ENCODE results near the gene SCP2.

The SCP2 gene

GRCh38 chr1:53061123-53061858 lies 134.2 kb downstream of the SCP2 start:
- no peaks in the 10 kb centered on the region for H3K79me2 ChIP-seq (ENCODE audit: control insufficient read depth, low read length)
- peaks cover 29% of the 10 kb centered on the region for H3K27me3 ChIP-seq (ENCODE audit: control insufficient read depth, low read length)
- no peak overlapping the region for H3K4me3 ChIP-seq (ENCODE audit: low read length)
- H4K20me1 ChIP-seq (ENCODE audit: control insufficient read depth, insufficient read depth, low read depth, low read length) = no peaks in the 10 kb centered on the region
- H3K4me1 ChIP-seq (ENCODE audit: control insufficient read depth, low read length) = no peaks in the 10 kb centered on the region
- H3K27ac ChIP-seq (ENCODE audit: low read depth, low read length) = no peak overlapping the region
- H3K36me3 ChIP-seq (ENCODE audit: control insufficient read depth, low read length) = no peaks in the 10 kb centered on the region
- H3F3A ChIP-seq (ENCODE audit: control insufficient read depth, insufficient read depth) = no peaks in the 10 kb centered on the region
- H3K9me3 ChIP-seq (ENCODE audit: control insufficient read depth, insufficient read depth, low read length) = no peaks in the 10 kb centered on the region
- H3K4me2 ChIP-seq (ENCODE audit: low read length) = no peak overlapping the region
- TF ChIP-seq CTCF (IDR thresholded peaks at IDR 0.05; ENCODE audit: low read depth, low read length, poor library complexity, severe bottlenecking) = no peak
- no peak for TF ChIP-seq EZH2phosphoT487 (IDR thresholded peaks at IDR 0.05; ENCODE audit: borderline replicate concordance, low read length)
- no peaks in the 10 kb centered on the region for H3K9me2 ChIP-seq (replicated peaks; ENCODE audit: control insufficient read depth, low read length)

- no peaks in the 10 kb centered on the region for H3K4me1 ChIP-seq (ENCODE audit: control insufficient read depth, low read length)
- no peaks in the 10 kb centered on the region for H3K36me3 ChIP-seq (ENCODE audit: control insufficient read depth, low read length)
- no peaks in the 10 kb centered on the region for H3K9me3 ChIP-seq (ENCODE audit: control insufficient read depth, insufficient read depth, low read length)
- no peaks in the 10 kb centered on the region for H3K79me2 ChIP-seq (ENCODE audit: control insufficient read depth, low read length)
- no peak within 1 kb of the TSS for H3K4me2 ChIP-seq (ENCODE audit: low read length)
- H3K9me2 ChIP-seq (replicated peaks; ENCODE audit: control insufficient read depth, low read length) = no peaks in the 10 kb centered on the region
- no peaks in the 10 kb centered on the region for H4K20me1 ChIP-seq (ENCODE audit: control insufficient read depth, insufficient read depth, low read depth, low read length)
- H3K27me3 ChIP-seq (ENCODE audit: control insufficient read depth, low read length) = peaks cover 29% of the 10 kb centered on the region
- no peak within 1 kb of the TSS for H3K4me3 ChIP-seq (ENCODE audit: low read length)
- no peak within 1 kb of the TSS for H3K27ac ChIP-seq (ENCODE audit: low read depth, low read length)
- no peaks in the 10 kb centered on the region for H3F3A ChIP-seq (ENCODE audit: control insufficient read depth, insufficient read depth)
- TF ChIP-seq EZH2phosphoT487 (IDR thresholded peaks at IDR 0.05; ENCODE audit: borderline replicate concordance, low read length) (no peak), CTCF (IDR thresholded peaks at IDR 0.05; ENCODE audit: low read depth, low read length, poor library complexity, severe bottlenecking) (no peak)
Observed at GRCh38 chr1:53061859-53062707, 135.0 kb downstream of the SCP2 start, which contains the start of gene PODN. TSS of gene PODN (plus strand) at chr1:53062213. CDS start at chr1:53069856, 7,643 bp downstream.

GRCh38 chr1:53062708-53063591 lies 135.9 kb downstream of the SCP2 start:
- no peak for TF ChIP-seq EZH2phosphoT487 (IDR thresholded peaks at IDR 0.05; ENCODE audit: borderline replicate concordance, low read length)
- no peak for TF ChIP-seq CTCF (IDR thresholded peaks at IDR 0.05; ENCODE audit: low read depth, low read length, poor library complexity, severe bottlenecking)
- Histone ChIP-seq H3K4me3 (ENCODE audit: low read length) (no peak overlapping the region), H3K36me3 (ENCODE audit: control insufficient read depth, low read length) (no peaks in the 10 kb centered on the region), H3K79me2 (ENCODE audit: control insufficient read depth, low read length) (no peaks in the 10 kb centered on the region), H3K9me2 (replicated peaks; ENCODE audit: control insufficient read depth, low read length) (no peaks in the 10 kb centered on the region), H3K4me2 (ENCODE audit: low read length) (no peak overlapping the region), H4K20me1 (ENCODE audit: control insufficient read depth, insufficient read depth, low read depth, low read length) (no peaks in the 10 kb centered on the region), H3K27me3 (ENCODE audit: control insufficient read depth, low read length) (peaks cover 26% of the 10 kb centered on the region), H3K4me1 (ENCODE audit: control insufficient read depth, low read length) (no peaks in the 10 kb centered on the region), H3K9me3 (ENCODE audit: control insufficient read depth, insufficient read depth, low read length) (no peaks in the 10 kb centered on the region), H3F3A (ENCODE audit: control insufficient read depth, insufficient read depth) (no peaks in the 10 kb centered on the region), H3K27ac (ENCODE audit: low read depth, low read length) (no peak overlapping the region)

All from DOHH2 (cell line).